T-cell (primary cell): ENCODE measurements around the gene FAM151A. TPM values are rescaled to one million over a fixed set of nuclear protein-coding genes. Genes with fewer than 3 reads are reported as not detected.
A peak's percentile ranks its signal among the peaks of the same experiment; 100 is the strongest.

Source experiments
- ATAC-seq, 4 experiments: fragments of 200-7000 bp in 3 of 4; fragments of 150-1000 bp in 1 of 4; cut with Tn5 transposase; replicated peaks in 1 of 4; 1 replicate in 3 of 4; 2 replicates in 1 of 4; pipeline ENCODE4 v1.10.0; 2021; ENCODE audit warnings: moderate library complexity in 3 of 4, mild to moderate bottlenecking in 2 of 4, moderate number of reproducible peaks in 1 of 4
- CTCF ChIA-PET, 2 donors: fragments of 300-600 bp; sonication (Branson Sonifier 250); formaldehyde crosslinking; loops; one replicate each; lab custom pipeline; 2022; ENCODE audit warnings: antibody characterized with exemption in 2 of 2; lab: Charles Lee
- POLR2A ChIA-PET, 2 donors: fragments of 300-600 bp; sonication (Branson Sonifier 250); formaldehyde crosslinking; loops; one replicate each; lab custom pipeline; 2022; ENCODE audit warnings: antibody characterized with exemption in 2 of 2; lab: Charles Lee
- DNase-seq, 35 experiments: peaks; one replicate each; pipeline versions ENCODE4 v3.0.0 to v3.0.0-alpha.2; 2013 to 2023
- H3K27ac ChIP-seq: one replicate; pipeline ENCODE4 v1.5.1; 2013; ENCODE audit warnings: low read length
- H3K27me3 ChIP-seq, 2 experiments: replicated peaks in 1 of 2; 1 replicate in 1 of 2; 2 replicates in 1 of 2; pipeline versions ENCODE4 v1.6.1 to v1.7.0; 2013; ENCODE audit warnings: low read length in 1 of 2, mixed read lengths in 1 of 2; ENCODE audit not compliant: control insufficient read depth in 2 of 2, insufficient read depth in 2 of 2; ENCODE audit errors: extremely low read depth in 1 of 2
- H3K36me3 ChIP-seq, 2 donors: 1 replicate in 1 of 2; 2 replicates in 1 of 2; pipeline versions ENCODE4 v1.6.1 to v1.7.0; 2013; ENCODE audit warnings: low read length in 1 of 2; ENCODE audit not compliant: control insufficient read depth in 2 of 2, insufficient read depth in 1 of 2; ENCODE audit errors: extremely low read depth in 1 of 2
- H3K4me1 ChIP-seq, 2 experiments: 1 replicate in 1 of 2; 2 replicates in 1 of 2; pipeline versions ENCODE4 v1.6.1 to v1.7.0; 2013; ENCODE audit warnings: low read length in 2 of 2, mixed read lengths in 1 of 2; ENCODE audit not compliant: insufficient read depth in 2 of 2, control insufficient read depth in 1 of 2; ENCODE audit errors: extremely low read depth in 1 of 2
- H3K4me3 ChIP-seq, 2 donors: 1 replicate in 1 of 2; 2 replicates in 1 of 2; pipeline versions ENCODE4 v1.5.1 to v1.7.0; 2013; ENCODE audit warnings: mild to moderate bottlenecking in 2 of 2, low read length in 1 of 2, moderate library complexity in 1 of 2; ENCODE audit not compliant: control insufficient read depth in 1 of 2; ENCODE audit errors: extremely low read depth in 1 of 2
- H3K9me3 ChIP-seq: 2 replicates; pipeline ENCODE4 v1.7.0; 2013
- H3K27ac Mint-ChIP-seq, 2 donors: one replicate each; pipeline ENCODE4 v1.8.0; 2020 to 2021; ENCODE audit warnings: mild to moderate bottlenecking in 2 of 2, mixed read lengths in 2 of 2
- H3K27me3 Mint-ChIP-seq, 2 donors: one replicate each; pipeline ENCODE4 v1.8.0; 2021 to 2022; ENCODE audit warnings: mixed read lengths in 2 of 2
- H3K36me3 Mint-ChIP-seq: one replicate; pipeline ENCODE4 v1.8.0; 2021; ENCODE audit warnings: mixed read lengths
- H3K4me1 Mint-ChIP-seq, 3 donors: one replicate each; pipeline ENCODE4 v1.8.0; 2020 to 2022; ENCODE audit warnings: mixed read lengths in 3 of 3, mild to moderate bottlenecking in 1 of 3
- H3K4me3 Mint-ChIP-seq, 3 donors: one replicate each; pipeline ENCODE4 v1.8.0; 2020 to 2022; ENCODE audit warnings: mild to moderate bottlenecking in 3 of 3, mixed read lengths in 3 of 3, moderate library complexity in 3 of 3
- H3K9me3 Mint-ChIP-seq, 3 donors: one replicate each; pipeline ENCODE4 v1.8.0; 2020 to 2022; ENCODE audit warnings: mixed read lengths in 3 of 3
- WGBS: methylation state at CpG from one replicate; pipeline ENCODE4 v1.1.5; 2013; ENCODE audit warnings: missing lambda C conversion rate; ENCODE audit not compliant: insufficient coverage; 5-methylcytosine and 5-hydroxymethylcytosine counted together
- total RNA-seq, 35 experiments: library from RNA in 6 of 35; stranded (reverse) in 6 of 35; fragments of 120-200 nt in 1 of 35; gene quantifications; one replicate each; pipeline versions ENCODE4 v1.2.1 to v1.2.4 and lab custom pipeline; 2013 to 2026

FAM151A gene
- total RNA-seq, 5 donors from 2014 or later (not counting 1 experiment from before 2014, with no cell fraction given) = not detected

GRCh38 chr1:54593571-54594160 lies 29.7 kb downstream of the FAM151A start:
- H3K36me3 Mint-ChIP-seq = no peaks in the 10 kb centered on the region
- H3K9me3 Mint-ChIP-seq = no peaks in the 10 kb centered on the region
- no peaks in the 10 kb centered on the region for H3K4me1 ChIP-seq
- WGBS = 89% methylated on average over 2 of the region's 10 CpGs
- H3K27ac Mint-ChIP-seq = no peak overlapping the region
- POLR2A ChIA-PET = no interaction called here
- no peak overlapping the region for H3K4me3 Mint-ChIP-seq
- H3K4me1 Mint-ChIP-seq = peaks cover under 1% of the 10 kb centered on the region in 3 donors
- DNase-seq (no peak), ATAC-seq (no peak)
- no peak overlapping the region for H3K27ac ChIP-seq
- peaks cover 0 to under 1% of the 10 kb centered on the region in 2 experiments for H3K27me3 ChIP-seq
- H3K27me3 Mint-ChIP-seq = no peaks in the 10 kb centered on the region
- CTCF ChIA-PET = interaction anchor here in 1 of 2 donors (0.6 kb wide), 1 partner anchor 1235 kb away, joined by 4 read pairs; no protein-coding TSS in a partner anchor
- no peak overlapping the region for H3K4me3 ChIP-seq
- no peaks in the 10 kb centered on the region for H3K9me3 ChIP-seq
- H3K36me3 ChIP-seq = no peaks in the 10 kb centered on the region

GRCh38 chr1:54591127-54591756 lies 32.1 kb downstream of the FAM151A start:
- H3K4me3 Mint-ChIP-seq = no peak overlapping the region
- H3K27ac Mint-ChIP-seq = no peak overlapping the region
- peaks cover 5 to 7% (median 6%) of the 10 kb centered on the region in 3 donors for H3K4me1 Mint-ChIP-seq

GRCh38 chr1:54588377-54588776 lies 34.9 kb downstream of the FAM151A start:
- no peak overlapping the region for H3K4me3 Mint-ChIP-seq
- 36% methylated on average over 2 of the region's 2 CpGs for WGBS
- CTCF ChIA-PET = no interaction called here
- no peaks in the 10 kb centered on the region for H3K36me3 Mint-ChIP-seq
- Histone ChIP-seq H3K27me3 (peaks cover 0 to 2% of the 10 kb centered on the region in 2 experiments), H3K4me3 (no peak overlapping the region), H3K9me3 (no peaks in the 10 kb centered on the region), H3K27ac (no peak overlapping the region), H3K4me1 (peaks cover 0 to 3% of the 10 kb centered on the region in 2 experiments), H3K36me3 (peaks cover 0 to 5% of the 10 kb centered on the region in 2 donors)
- peak overlapping the region in 1 of 2 donors; percentile 41 for H3K27ac Mint-ChIP-seq
- peak in 2 of 4 experiments; percentile 55 to 64 for ATAC-seq
- no peaks in the 10 kb centered on the region for H3K9me3 Mint-ChIP-seq
- peaks cover 5 to 7% (median 6%) of the 10 kb centered on the region in 3 donors for H3K4me1 Mint-ChIP-seq
- DNase-seq = peak in 1 of 35 experiments; percentile 14
- no peaks in the 10 kb centered on the region for H3K27me3 Mint-ChIP-seq
- POLR2A ChIA-PET = no interaction called here

More at GRCh38 chr1:54591127-54591756, 32.1 kb downstream of the FAM151A start:
- no peaks in the 10 kb centered on the region for H3K27me3 Mint-ChIP-seq
- ChIA-PET CTCF (no interaction called here), POLR2A (no interaction called here)
- Histone ChIP-seq H3K4me3 (no peak overlapping the region), H3K27me3 (peaks cover 0 to 2% of the 10 kb centered on the region in 2 experiments), H3K36me3 (no peaks in the 10 kb centered on the region), H3K4me1 (peaks cover 0 to 3% of the 10 kb centered on the region in 2 experiments), H3K9me3 (no peaks in the 10 kb centered on the region), H3K27ac (no peak overlapping the region)
- WGBS = 73% methylated on average over 1 of the region's 5 CpGs
- no peak for DNase-seq
- H3K36me3 Mint-ChIP-seq = no peaks in the 10 kb centered on the region
- no peaks in the 10 kb centered on the region for H3K9me3 Mint-ChIP-seq
- no peak for ATAC-seq

- Mint-ChIP-seq H3K36me3 (no peaks in the 10 kb centered on the region), H3K27ac (no peak overlapping the region)
- CTCF ChIA-PET = no interaction called here
These were observed 37.9 kb downstream of the FAM151A start for GRCh38 chr1:54585181-54586066.

GRCh38 chr1:54584575-54584974 lies 38.8 kb downstream of the FAM151A start:
- peaks cover 5 to 7% (median 6%) of the 10 kb centered on the region in 3 donors for H3K4me1 Mint-ChIP-seq
- ChIA-PET POLR2A (no interaction called here), CTCF (no interaction called here)
- Histone ChIP-seq H3K9me3 (no peaks in the 10 kb centered on the region), H3K27me3 (peaks cover 0 to 2% of the 10 kb centered on the region in 2 experiments), H3K27ac (no peak overlapping the region), H3K4me3 (no peak overlapping the region), H3K4me1 (peaks cover 0 to 3% of the 10 kb centered on the region in 2 experiments), H3K36me3 (peaks cover 0 to 5% of the 10 kb centered on the region in 2 donors)
- DNase-seq (no peak), ATAC-seq (no peak)
- no peaks in the 10 kb centered on the region for H3K36me3 Mint-ChIP-seq
- H3K4me3 Mint-ChIP-seq = no peak overlapping the region
- no peak overlapping the region for H3K27ac Mint-ChIP-seq
- H3K27me3 Mint-ChIP-seq = no peaks in the 10 kb centered on the region
- H3K9me3 Mint-ChIP-seq = no peaks in the 10 kb centered on the region
- 90% methylated on average over 16 of the region's 17 CpGs for WGBS

More at GRCh38 chr1:54585181-54586066, 37.9 kb downstream of the FAM151A start:
- Histone ChIP-seq H3K9me3 (no peaks in the 10 kb centered on the region), H3K4me3 (no peak overlapping the region), H3K36me3 (peaks cover 0 to 5% of the 10 kb centered on the region in 2 donors), H3K27me3 (peaks cover 0 to 2% of the 10 kb centered on the region in 2 experiments), H3K27ac (no peak overlapping the region), H3K4me1 (peaks cover 0 to 3% of the 10 kb centered on the region in 2 experiments)
- Mint-ChIP-seq H3K27me3 (no peaks in the 10 kb centered on the region), H3K4me3 (no peak overlapping the region), H3K4me1 (peaks cover 5 to 7% (median 6%) of the 10 kb centered on the region in 3 donors), H3K9me3 (no peaks in the 10 kb centered on the region)
- DNase-seq (no peak), ATAC-seq (no peak)
- WGBS = 81% methylated on average over 12 of the region's 15 CpGs
- POLR2A ChIA-PET = no interaction called here

GRCh38 chr1:54583871-54584270 lies 39.5 kb downstream of the FAM151A start:
- no peak for DNase-seq
- Mint-ChIP-seq H3K9me3 (no peaks in the 10 kb centered on the region), H3K4me1 (peaks cover 5 to 7% (median 6%) of the 10 kb centered on the region in 3 donors)

More at GRCh38 chr1:54583871-54584270, 39.5 kb downstream of the FAM151A start:
- H3K9me3 ChIP-seq = no peaks in the 10 kb centered on the region
- H3K36me3 Mint-ChIP-seq = no peaks in the 10 kb centered on the region
- H3K27me3 ChIP-seq = peaks cover 0 to 2% of the 10 kb centered on the region in 2 experiments
- CTCF ChIA-PET = no interaction called here
- no peak overlapping the region for H3K27ac ChIP-seq
- WGBS = 100% methylated on average over 2 of the region's 2 CpGs
- H3K4me3 Mint-ChIP-seq = no peak overlapping the region
- H3K4me3 ChIP-seq = no peak overlapping the region
- POLR2A ChIA-PET = no interaction called here
- peaks cover 0 to 3% of the 10 kb centered on the region in 2 experiments for H3K4me1 ChIP-seq
- H3K27ac Mint-ChIP-seq = no peak overlapping the region
- ATAC-seq = no peak
- no peaks in the 10 kb centered on the region for H3K27me3 Mint-ChIP-seq
- peaks cover 0 to 5% of the 10 kb centered on the region in 2 donors for H3K36me3 ChIP-seq
